ENCODE measurements around the gene SURF6. TPM values are rescaled to one million over a fixed set of nuclear protein-coding genes. Genes with fewer than 3 reads are reported as not detected.

Gene SURF6
- total RNA-seq, 1 experiment from 2014 or later = 56.3 TPM

GRCh38 chr9:133351908-133352634, 16.1 kb upstream of the SURF6 start:
- no peaks in the 10 kb centered on the region for H3K9me3 ChIP-seq (ENCODE audit: control insufficient read depth, low read depth, low read length)
- H3K27ac ChIP-seq (ENCODE audit: insufficient read length, low read depth, low read length) = no peak overlapping the region
- H4K20me1 ChIP-seq (ENCODE audit: control insufficient read depth, insufficient read depth, insufficient read length) = no peaks in the 10 kb centered on the region

More at GRCh38 chr9:133351908-133352634, 16.1 kb upstream of the SURF6 start:
- no peaks in the 10 kb centered on the region; the same call in 1 of the 2 replicates for H3K4me1 ChIP-seq (ENCODE audit: insufficient read depth, low read length)
- no peak overlapping the region for H3K9ac ChIP-seq (ENCODE audit: extremely low read depth, insufficient read length, low read length)
- peak; percentile 74 for TF ChIP-seq CTCF (conservative IDR thresholded peaks at IDR 0.05)
- H3K27me3 ChIP-seq (ENCODE audit: insufficient read depth, low read length) = no peaks in the 10 kb centered on the region
- H2BK15ac ChIP-seq (ENCODE audit: low read depth, low read length) = no peak overlapping the region
- H3K23me2 ChIP-seq (ENCODE audit: insufficient read length, low read depth, low read length, poor library complexity, severe bottlenecking) = peaks cover 10% of the 10 kb centered on the region
- DNase-seq = peak; percentile 93
- H3K4me3 Mint-ChIP-seq = no peak overlapping the region
- H3K79me2 ChIP-seq (ENCODE audit: insufficient read depth, low read length) = peaks cover 7% of the 10 kb centered on the region; the same call in 1 of the 2 replicates
- H4K5ac ChIP-seq (ENCODE audit: insufficient read length, low read depth, low read length) = no peak overlapping the region
- H3T11ph ChIP-seq (ENCODE audit: low read length) = no peak overlapping the region
- no CpG with 5 or more reads among the region's 14 CpGs for WGBS (ENCODE audit: extremely low coverage, insufficient read length, low lambda C conversion rate)
- H4K91ac ChIP-seq (ENCODE audit: insufficient read length, low read depth, low read length) = no peak overlapping the region
- no peak overlapping the region for H3K56ac ChIP-seq (ENCODE audit: insufficient read length, low read depth, low read length)
- no peak overlapping the region for H2AK5ac ChIP-seq (ENCODE audit: insufficient read length, low read length)
- no peak overlapping the region for H3K14ac ChIP-seq (ENCODE audit: insufficient read depth, low read length)
- no peak overlapping the region for H2BK12ac ChIP-seq (ENCODE audit: insufficient read length, low read depth, low read length)
- no peaks in the 10 kb centered on the region for H3K79me1 ChIP-seq (ENCODE audit: insufficient read depth, low read depth, low read length, poor library complexity, severe bottlenecking)
- no peak overlapping the region for H2BK20ac ChIP-seq (ENCODE audit: low read depth, low read length, poor library complexity, severe bottlenecking)
- peak overlapping the region in 2 of 3 experiments; percentile 61 to 80; a peak in 2 of 7 replicates for H3K27ac Mint-ChIP-seq
- H3K9me3 Mint-ChIP-seq = peaks cover 0 to 3% of the 10 kb centered on the region in 2 experiments; a peak in 1 of 5 replicates
- H2BK120ac ChIP-seq (ENCODE audit: low read depth, low read length, poor library complexity, severe bottlenecking) = no peak overlapping the region
- no peak overlapping the region for H3K18ac ChIP-seq (ENCODE audit: insufficient read length, low read depth, low read length)
- H3K36me3 Mint-ChIP-seq (ENCODE audit: insufficient read depth in 1 of 3, low read depth in 3 of 3) = peaks cover 41 to 55% (median 50%) of the 10 kb centered on the region in 3 experiments
- no peak overlapping the region for H3K4ac ChIP-seq (ENCODE audit: low read depth, low read length)
- H4K8ac ChIP-seq (replicated peaks; ENCODE audit: insufficient read length, low read depth, low read length) = no peak overlapping the region
- no peaks in the 10 kb centered on the region for H3K27me3 Mint-ChIP-seq (ENCODE audit: low read depth)
- no peak overlapping the region for H3K23ac ChIP-seq (ENCODE audit: insufficient read length, low read depth, low read length)
- no peak overlapping the region for H3K4me2 ChIP-seq (ENCODE audit: insufficient read depth, insufficient read length, low read length)
- H2BK5ac ChIP-seq (ENCODE audit: insufficient read length, low read length) = no peak overlapping the region
- peaks cover 16 to 27% of the 10 kb centered on the region in 2 experiments for H3K4me1 Mint-ChIP-seq
- no peak overlapping the region for H2AFZ ChIP-seq (ENCODE audit: low read length)

Data from H9 (cell line).